Fibroblast of lung (primary cell): Measurements from ENCODE around the gene SEMA6B.

Source experiments
- EZH2 ChIP-seq: IDR thresholded peaks from 2 replicates; pipeline ENCODE4 v1.5.1; 2012; ENCODE audit warnings: low read length, control low read depth, mild to moderate bottlenecking; ENCODE audit errors: missing control alignments
- TF ChIP-seq, protein P1 (sequence below), 2 donors: IDR thresholded peaks in 1 of 2; conservative IDR thresholded peaks in 1 of 2; 1 replicate in 1 of 2; 2 replicates in 1 of 2; pipeline ENCODE4 v1.5.1; 2011 to 2012; ENCODE audit warnings: low read length in 2 of 2, control low read depth in 1 of 2, inconsistent platforms in 1 of 2, low read depth in 1 of 2, mild to moderate bottlenecking in 1 of 2

DNA sequence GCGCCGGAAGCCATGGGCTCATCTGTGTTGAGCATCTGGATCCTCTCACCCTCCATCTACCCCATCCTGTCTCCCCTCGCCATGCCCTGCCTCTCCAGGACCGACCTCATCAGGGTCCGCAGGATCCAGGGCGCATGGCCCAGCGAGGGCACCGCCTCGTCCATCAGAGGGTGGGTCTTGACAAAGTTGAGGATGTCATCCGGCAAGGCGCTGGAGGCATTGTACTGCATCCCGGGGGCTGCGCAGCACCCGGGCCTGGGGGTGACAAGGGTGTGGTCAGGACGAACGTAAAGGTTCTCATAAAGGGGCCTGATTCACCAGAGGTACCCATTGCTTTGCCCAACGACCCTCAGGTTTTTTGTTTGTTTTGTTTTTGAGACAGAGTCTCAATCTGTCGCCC, 9.5 kb downstream of the SEMA6B start:
- TF ChIP-seq, protein P1, sequence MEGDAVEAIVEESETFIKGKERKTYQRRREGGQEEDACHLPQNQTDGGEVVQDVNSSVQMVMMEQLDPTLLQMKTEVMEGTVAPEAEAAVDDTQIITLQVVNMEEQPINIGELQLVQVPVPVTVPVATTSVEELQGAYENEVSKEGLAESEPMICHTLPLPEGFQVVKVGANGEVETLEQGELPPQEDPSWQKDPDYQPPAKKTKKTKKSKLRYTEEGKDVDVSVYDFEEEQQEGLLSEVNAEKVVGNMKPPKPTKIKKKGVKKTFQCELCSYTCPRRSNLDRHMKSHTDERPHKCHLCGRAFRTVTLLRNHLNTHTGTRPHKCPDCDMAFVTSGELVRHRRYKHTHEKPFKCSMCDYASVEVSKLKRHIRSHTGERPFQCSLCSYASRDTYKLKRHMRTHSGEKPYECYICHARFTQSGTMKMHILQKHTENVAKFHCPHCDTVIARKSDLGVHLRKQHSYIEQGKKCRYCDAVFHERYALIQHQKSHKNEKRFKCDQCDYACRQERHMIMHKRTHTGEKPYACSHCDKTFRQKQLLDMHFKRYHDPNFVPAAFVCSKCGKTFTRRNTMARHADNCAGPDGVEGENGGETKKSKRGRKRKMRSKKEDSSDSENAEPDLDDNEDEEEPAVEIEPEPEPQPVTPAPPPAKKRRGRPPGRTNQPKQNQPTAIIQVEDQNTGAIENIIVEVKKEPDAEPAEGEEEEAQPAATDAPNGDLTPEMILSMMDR (conservative IDR thresholded peaks at IDR 0.05 in 1 of 2, IDR thresholded peaks at IDR 0.05 in 1 of 2; ENCODE audit: low read depth in 1 of 2, low read length in 2 of 2) = no peak
- no peak for TF ChIP-seq EZH2
